DND-41 (cell line): ENCODE results near the gene SIRT3.

ENCODE experiments used
- EZH2 ChIP-seq: IDR thresholded peaks from 3 replicates; pipeline ENCODE4 v1.6.1; 2012; ENCODE audit warnings: borderline replicate concordance, low read depth, mild to moderate bottlenecking, moderate library complexity, low read length, inconsistent platforms; ENCODE audit not compliant: severe bottlenecking
- TF ChIP-seq, protein P1 (sequence below): IDR thresholded peaks from 2 replicates; pipeline ENCODE4 v1.5.1; 2012; ENCODE audit warnings: borderline replicate concordance, low read length, moderate library complexity, mild to moderate bottlenecking; ENCODE audit not compliant: poor library complexity, severe bottlenecking; ENCODE audit errors: extremely low read depth

DNA sequence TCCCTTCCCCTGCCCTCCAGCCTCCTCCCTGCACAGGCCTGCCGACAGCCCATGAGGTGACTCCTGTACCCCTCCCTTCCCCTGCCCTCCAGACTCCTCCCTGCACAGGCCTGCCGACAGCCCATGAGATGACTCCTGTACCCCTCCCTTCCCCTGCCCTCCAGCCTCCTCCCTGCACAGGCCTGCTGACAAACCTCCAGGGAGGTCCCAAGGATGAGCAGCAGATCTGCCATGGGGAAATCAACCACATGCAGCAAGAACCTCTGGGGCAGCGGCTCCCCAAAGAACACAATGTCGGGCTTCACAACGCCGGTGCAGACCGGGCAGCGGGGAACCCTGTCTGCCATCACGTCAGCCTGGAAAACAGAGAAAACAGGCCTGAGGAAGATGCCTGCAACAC, 12.3 kb downstream of the SIRT3 start:
- TF ChIP-seq, protein P1, sequence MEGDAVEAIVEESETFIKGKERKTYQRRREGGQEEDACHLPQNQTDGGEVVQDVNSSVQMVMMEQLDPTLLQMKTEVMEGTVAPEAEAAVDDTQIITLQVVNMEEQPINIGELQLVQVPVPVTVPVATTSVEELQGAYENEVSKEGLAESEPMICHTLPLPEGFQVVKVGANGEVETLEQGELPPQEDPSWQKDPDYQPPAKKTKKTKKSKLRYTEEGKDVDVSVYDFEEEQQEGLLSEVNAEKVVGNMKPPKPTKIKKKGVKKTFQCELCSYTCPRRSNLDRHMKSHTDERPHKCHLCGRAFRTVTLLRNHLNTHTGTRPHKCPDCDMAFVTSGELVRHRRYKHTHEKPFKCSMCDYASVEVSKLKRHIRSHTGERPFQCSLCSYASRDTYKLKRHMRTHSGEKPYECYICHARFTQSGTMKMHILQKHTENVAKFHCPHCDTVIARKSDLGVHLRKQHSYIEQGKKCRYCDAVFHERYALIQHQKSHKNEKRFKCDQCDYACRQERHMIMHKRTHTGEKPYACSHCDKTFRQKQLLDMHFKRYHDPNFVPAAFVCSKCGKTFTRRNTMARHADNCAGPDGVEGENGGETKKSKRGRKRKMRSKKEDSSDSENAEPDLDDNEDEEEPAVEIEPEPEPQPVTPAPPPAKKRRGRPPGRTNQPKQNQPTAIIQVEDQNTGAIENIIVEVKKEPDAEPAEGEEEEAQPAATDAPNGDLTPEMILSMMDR, result no peak
- no peak for TF ChIP-seq EZH2
